GM18505 (cell line): ENCODE results near the gene NDUFAF3.
"Not testable (repeated sequence)": the region's sequence is repeated elsewhere in the genome, so short reads cannot be mapped to it uniquely, and the experiment has no call there.

Experiments
- ATAC-seq: cut with Tn5 transposase; IDR thresholded peaks from one replicate; pipeline ENCODE4 v1.9.1; 2021; ENCODE audit not compliant: unreplicated experiment
- POLR2A ChIP-seq: IDR thresholded peaks from 4 replicates; pipeline ENCODE4 v1.6.1; 2011; ENCODE audit warnings: borderline replicate concordance; ENCODE audit not compliant: insufficient read depth, insufficient read length; ENCODE audit errors: extremely low read depth

Gene NDUFAF3

GRCh38 chr3:49006408-49007067 lies 15.4 kb upstream of the NDUFAF3 start:
- peak; percentile 2 for ATAC-seq
- TF ChIP-seq POLR2A, result no peak

GRCh38 chr3:49007068-49007770 lies 14.7 kb upstream of the NDUFAF3 start, which contains the start of gene WDR6:
TSS of gene WDR6 (plus strand) at chr3:49007391. CDS start at chr3:49007432, 41 bp downstream.
- peak; percentile 94 for TF ChIP-seq POLR2A
- ATAC-seq, result peak; percentile 84

- no peak for TF ChIP-seq POLR2A
- ATAC-seq, result peak; percentile 37
These were observed 14.0 kb upstream of the NDUFAF3 start for GRCh38 chr3:49007771-49008528.

- not testable (repeated sequence) for ATAC-seq
These were observed 13.3 kb upstream of the NDUFAF3 start for GRCh38 chr3:49008627-49009026.

- no peak for TF ChIP-seq POLR2A
- no peak for ATAC-seq
These were observed 12.5 kb upstream of the NDUFAF3 start for GRCh38 chr3:49009396-49009795.

- no peak for TF ChIP-seq POLR2A
- no peak for ATAC-seq
These were observed 9.4 kb upstream of the NDUFAF3 start for GRCh38 chr3:49012441-49013017.

- no peak for TF ChIP-seq POLR2A
- ATAC-seq, result no peak
These were observed 8.7 kb upstream of the NDUFAF3 start for GRCh38 chr3:49013113-49013737.

GRCh38 chr3:49013738-49014660 lies 7.9 kb upstream of the NDUFAF3 start:
- no peak for ATAC-seq
- no peak for TF ChIP-seq POLR2A

- no peak for TF ChIP-seq POLR2A
- no peak for ATAC-seq
These were observed 6.8 kb upstream of the NDUFAF3 start for GRCh38 chr3:49015072-49015471.

- ATAC-seq, result no peak
- TF ChIP-seq POLR2A, result no peak
These were observed 6.2 kb upstream of the NDUFAF3 start for GRCh38 chr3:49015765-49016164.

- no peak for TF ChIP-seq POLR2A
- no peak for ATAC-seq
These were observed 5.3 kb upstream of the NDUFAF3 start for GRCh38 chr3:49016414-49017228.
